HCT116 (cell line): ENCODE results near the gene PRKCZ. TPM values are rescaled to one million over a fixed set of nuclear protein-coding genes. Genes with fewer than 3 reads are reported as not detected.

Experiments used
- ATAC-seq: fragments of 200-7000 bp; cut with Tn5 transposase; 2 replicates; pipeline ENCODE4 v1.9.1; 2020; ENCODE audit warnings: mild to moderate bottlenecking, moderate library complexity
- BruUV-seq: library from RNA; stranded (reverse); fragments of 400-500 nt; replicated peaks from 2 replicates; lab custom pipeline; 2021; lab: Mats Ljungman, UMichigan
- CTCF ChIA-PET: fragments of 300-600 bp; sonication (Branson Sonifier 250); formaldehyde crosslinking; loops from one replicate; lab custom pipeline; 2021; ENCODE audit warnings: antibody characterized with exemption; lab: Charles Lee
- POLR2A ChIA-PET: fragments of 300-600, 350-600 bp; sonication (Branson Sonifier 250); formaldehyde crosslinking; loops from one replicate; lab custom pipeline; 2021; ENCODE audit warnings: antibody characterized with exemption; lab: Charles Lee
- RAD21 ChIA-PET, 2 experiments: fragments of 300-600 bp; sonication (Branson Sonifier 250); formaldehyde crosslinking; loops; one replicate each; lab custom pipeline; 2023; ENCODE audit warnings: low total read pairs in 2 of 2; ENCODE audit not compliant: uncharacterized antibody in 2 of 2, unreplicated experiment in 2 of 2, low non-redundant PET in 1 of 2; lab: Charles Lee
- DNase-seq: peaks from one replicate; pipeline ENCODE4 v3.0.0-alpha.2; 2010; ENCODE audit warnings: low read depth, low spot score
- H2AFZ ChIP-seq: fragments of 200-600 bp; shearing (Covaris generic), sonication (generic); 2 replicates; pipeline ENCODE4 v1.6.1; 2017; ENCODE audit warnings: low read depth, mixed run types, mixed read lengths, antibody characterized with exemption, low read length; ENCODE audit not compliant: poor library complexity, severe bottlenecking
- H3K27ac ChIP-seq: 2 replicates; pipeline ENCODE4 v1.5.1; 2012; ENCODE audit warnings: low read depth, low read length
- H3K27me3 ChIP-seq: fragments of 200-600 bp; sonication (generic); 2 replicates; pipeline ENCODE4 v1.6.1; 2016; ENCODE audit warnings: mixed run types, low read length, mixed read lengths; ENCODE audit not compliant: insufficient read depth
- H3K36me3 ChIP-seq, 2 experiments: fragments of 200-500 bp in 1 of 2; fragments of 200-600 bp in 1 of 2; sonication (Bioruptor generic) in 1 of 2; sonication (generic) in 1 of 2; 2 replicates each; pipeline versions ENCODE4 v1.5.1 to v1.6.1; 2014 to 2016; ENCODE audit warnings: low read length in 2 of 2, inconsistent platforms in 1 of 2, mixed read lengths in 1 of 2, mixed run types in 1 of 2; ENCODE audit not compliant: insufficient read depth in 2 of 2, control insufficient read depth in 1 of 2
- H3K4me1 ChIP-seq, 2 experiments: fragments of 200-600 bp in 1 of 2; sonication (generic) in 1 of 2; 2 replicates each; pipeline versions ENCODE4 v1.5.1 to v1.6.1; 2012 to 2017; ENCODE audit warnings: low read length in 2 of 2, inconsistent platforms in 1 of 2, mild to moderate bottlenecking in 1 of 2, mixed read lengths in 1 of 2, mixed run types in 1 of 2, moderate library complexity in 1 of 2; ENCODE audit not compliant: insufficient read depth in 2 of 2, control insufficient read depth in 1 of 2
- H3K4me2 ChIP-seq: fragments of 200-600 bp; sonication (generic); 2 replicates; pipeline ENCODE4 v1.6.1; 2017; ENCODE audit warnings: mixed run types, low read length, mixed read lengths
- H3K4me3 ChIP-seq, 2 experiments: fragments of 200-600 bp in 1 of 2; sonication (generic) in 1 of 2; replicated peaks in 1 of 2; 2 replicates each; pipeline ENCODE4 v1.5.1; 2011 to 2016; ENCODE audit warnings: low read length in 2 of 2, control low read depth in 1 of 2, low read depth in 1 of 2, mild to moderate bottlenecking in 1 of 2, mixed read lengths in 1 of 2, mixed run types in 1 of 2
- H3K79me2 ChIP-seq: fragments of 200-600 bp; sonication (generic); 2 replicates; pipeline ENCODE4 v1.6.1; 2017; ENCODE audit warnings: mild to moderate bottlenecking, mixed run types, low read length, moderate library complexity, mixed read lengths; ENCODE audit not compliant: insufficient read depth
- H3K9ac ChIP-seq: fragments of 200-600 bp; sonication (generic); 2 replicates; pipeline ENCODE4 v1.6.1; 2016; ENCODE audit warnings: low read length, mixed read lengths
- H3K9me2 ChIP-seq: fragments of 200-600 bp; sonication (generic), shearing (Covaris generic); 2 replicates; pipeline ENCODE4 v1.6.1; 2017; ENCODE audit warnings: mixed run types, mild to moderate bottlenecking, moderate library complexity; ENCODE audit not compliant: insufficient read depth
- H3K9me3 ChIP-seq, 2 experiments: fragments of 200-500 bp in 1 of 2; fragments of 200-600 bp in 1 of 2; sonication (Bioruptor generic) in 1 of 2; sonication (generic) in 1 of 2; 2 replicates each; pipeline ENCODE4 v1.6.1; 2014 to 2017; ENCODE audit warnings: low read length in 2 of 2, mixed read lengths in 2 of 2, inconsistent platforms in 1 of 2, low read depth in 1 of 2, mild to moderate bottlenecking in 1 of 2, mixed run types in 1 of 2, moderate library complexity in 1 of 2; ENCODE audit not compliant: control insufficient read depth in 1 of 2, insufficient read depth in 1 of 2
- H4K20me1 ChIP-seq: fragments of 200-600 bp; sonication (generic), shearing (Covaris generic); 2 replicates; pipeline ENCODE4 v1.6.1; 2017; ENCODE audit warnings: mixed run types, mild to moderate bottlenecking, moderate library complexity; ENCODE audit not compliant: insufficient read depth
- ATF3 ChIP-seq: IDR thresholded peaks from 2 replicates; pipeline ENCODE4 v1.6.1; 2012
- CBX3 ChIP-seq: IDR thresholded peaks from 2 replicates; pipeline ENCODE4 v1.6.1; 2012; ENCODE audit warnings: low read depth
- CTCF ChIP-seq, 3 experiments: fragments of 200-600 bp in 1 of 3; sonication (generic) in 1 of 3; IDR thresholded peaks in 2 of 3; conservative IDR thresholded peaks in 1 of 3; 2 replicates each; pipeline ENCODE4 v1.5.1; 2012 to 2017; ENCODE audit warnings: low read depth in 2 of 3, low read length in 2 of 3, antibody characterized with exemption in 1 of 3, borderline replicate concordance in 1 of 3, control low read depth in 1 of 3, mild to moderate bottlenecking in 1 of 3, mixed read lengths in 1 of 3, mixed run types in 1 of 3, moderate library complexity in 1 of 3; ENCODE audit not compliant: insufficient read depth in 1 of 3
- ELF1 ChIP-seq: IDR thresholded peaks from 2 replicates; pipeline ENCODE4 v1.6.1; 2012; ENCODE audit warnings: low read depth, borderline replicate concordance
- JUND ChIP-seq: IDR thresholded peaks from 2 replicates; pipeline ENCODE4 v1.6.1; 2012
- RAD21 ChIP-seq: IDR thresholded peaks from 2 replicates; pipeline ENCODE4 v1.6.1; 2012; ENCODE audit warnings: low read depth, mild to moderate bottlenecking
- REST ChIP-seq: IDR thresholded peaks from 2 replicates; pipeline ENCODE4 v1.6.1; 2012; ENCODE audit warnings: low read depth
- ZFX ChIP-seq: fragments of 450-650 bp; IDR thresholded peaks from 2 replicates; pipeline ENCODE4 v1.6.1; 2017
- intact Hi-C: fragments of 100-400 bp; cut with micrococcal nuclease; formaldehyde crosslinking; loops from 2 replicates; pipeline ENCODE4 v1.10.0; 2022
- total RNA-seq: library from RNA; stranded (reverse); gene quantifications from one replicate; pipeline ENCODE4 v1.2.1, GENCODE V29; 2021; ENCODE audit not compliant: unreplicated experiment

PRKCZ gene
- total RNA-seq, 1 experiment from 2014 or later = 46.8 TPM

- Histone ChIP-seq H3K4me1 (no peaks in the 10 kb centered on the region), H3K36me3 (peaks cover 0 to 6% of the 10 kb centered on the region in 2 experiments; a peak in 1 of 4 replicates), H3K9ac (no peak overlapping the region), H3K4me2 (no peak overlapping the region), H3K4me3 (no peak overlapping the region), H2AFZ (no peak overlapping the region), H3K79me2 (peaks cover 18% of the 10 kb centered on the region; the same call in 1 of the 2 replicates), H3K9me3 (peaks cover 19 to 22% of the 10 kb centered on the region in 2 experiments; a peak in 3 of 4 replicates), H3K9me2 (no peaks in the 10 kb centered on the region), H3K27ac (no peak overlapping the region), H3K27me3 (no peaks in the 10 kb centered on the region), H4K20me1 (no peaks in the 10 kb centered on the region)
- DNase-seq (no peak), ATAC-seq (no peak)
- POLR2A ChIA-PET = no interaction called here
- RAD21 ChIA-PET = no interaction called here
- TF ChIP-seq CBX3 = peak; percentile 49; the same call in 1 of the 2 replicates
- no peak for TF ChIP-seq ELF1
- no TSS peak for BruUV-seq
- CTCF ChIA-PET = no interaction called here
- intact Hi-C loops = no loop called here
Observed at GRCh38 chr1:2078170-2078569, 28.0 kb downstream of the PRKCZ start.

- H3K9ac ChIP-seq = no peak overlapping the region
- ChIA-PET POLR2A (no interaction called here), CTCF (no interaction called here), RAD21 (no interaction called here)
- H3K36me3 ChIP-seq = peaks cover 0 to 6% of the 10 kb centered on the region in 2 experiments; a peak in 1 of 4 replicates
- no peaks in the 10 kb centered on the region for H3K4me1 ChIP-seq
- H3K4me3 ChIP-seq = no peak overlapping the region
- peaks cover 18% of the 10 kb centered on the region; the same call in 1 of the 2 replicates for H3K79me2 ChIP-seq
- no TSS peak for BruUV-seq
- H3K9me3 ChIP-seq = peaks cover 19 to 22% of the 10 kb centered on the region in 2 experiments; a peak in 3 of 4 replicates
- no peaks in the 10 kb centered on the region for H3K27me3 ChIP-seq
- H3K27ac ChIP-seq = no peak overlapping the region
- intact Hi-C loops = no loop called here
- DNase-seq = no peak
- H3K9me2 ChIP-seq = no peaks in the 10 kb centered on the region
- TF ChIP-seq RAD21 (no peak), ATF3 (no peak), JUND (no peak), ZFX (no peak), REST (no peak), CTCF (IDR thresholded peaks at IDR 0.05 in 2 of 3, conservative IDR thresholded peaks at IDR 0.05 in 1 of 3; ENCODE audit: borderline replicate concordance in 1 of 3, insufficient read depth in 1 of 3, low read depth in 2 of 3, low read length in 2 of 3) (no peak)
- ATAC-seq = no peak
- H4K20me1 ChIP-seq = no peaks in the 10 kb centered on the region
- no peak overlapping the region for H3K4me2 ChIP-seq
- no peak overlapping the region for H2AFZ ChIP-seq
Observed at GRCh38 chr1:2079396-2080085, 29.3 kb downstream of the PRKCZ start.
